Endothelial cell (in vitro differentiated cells): ENCODE data around the gene FAM204A. TPM values are rescaled to one million over a fixed set of nuclear protein-coding genes. Genes with fewer than 3 reads are reported as not detected.

Experiments used
- DNase-seq: peaks from one replicate; pipeline ENCODE4 v3.0.0; 2021; ENCODE audit warnings: low spot score
- H3K27ac Mint-ChIP-seq: one replicate; pipeline ENCODE4 v1.8.0; 2021; ENCODE audit warnings: mixed read lengths, inconsistent platforms; ENCODE audit not compliant: unreplicated experiment
- H3K27me3 Mint-ChIP-seq: one replicate; pipeline ENCODE4 v1.8.0; 2021; ENCODE audit warnings: mild to moderate bottlenecking, moderate library complexity, mixed read lengths, inconsistent platforms; ENCODE audit not compliant: unreplicated experiment
- H3K36me3 Mint-ChIP-seq: one replicate; pipeline ENCODE4 v1.8.0; 2021; ENCODE audit warnings: mild to moderate bottlenecking, low read depth, mixed read lengths, inconsistent platforms; ENCODE audit not compliant: unreplicated experiment
- H3K4me1 Mint-ChIP-seq: one replicate; pipeline ENCODE4 v1.8.0; 2021; ENCODE audit warnings: mild to moderate bottlenecking, mixed read lengths, inconsistent platforms; ENCODE audit not compliant: unreplicated experiment
- H3K4me3 Mint-ChIP-seq: one replicate; pipeline ENCODE4 v1.8.0; 2021; ENCODE audit warnings: mild to moderate bottlenecking, mixed read lengths, inconsistent platforms; ENCODE audit not compliant: unreplicated experiment
- H3K9me3 Mint-ChIP-seq: one replicate; pipeline ENCODE4 v1.8.0; 2021; ENCODE audit warnings: mixed read lengths, inconsistent platforms; ENCODE audit not compliant: unreplicated experiment
- total RNA-seq: library from RNA; stranded (reverse); fragmentation: NEBNext Ultra II Directional; extraction: Animal tissue kit (Norgen Biotek cat#: 25700); gene quantifications from one replicate; pipeline ENCODE4 v1.2.1, GENCODE V29; 2021; ENCODE audit not compliant: unreplicated experiment
- TF ChIP-seq, protein P1 (sequence below): fragments of 200-600 bp; sonication (generic); IDR thresholded peaks from one replicate; pipeline ENCODE4 v1.5.0; 2021; ENCODE audit warnings: antibody characterized with exemption; ENCODE audit not compliant: unreplicated experiment

Gene FAM204A
- total RNA-seq, 1 donor from 2014 or later = 77.4 TPM

GRCh38 chr10:118321724-118322575, 20.2 kb downstream of the FAM204A start:
- TF ChIP-seq, protein P1, sequence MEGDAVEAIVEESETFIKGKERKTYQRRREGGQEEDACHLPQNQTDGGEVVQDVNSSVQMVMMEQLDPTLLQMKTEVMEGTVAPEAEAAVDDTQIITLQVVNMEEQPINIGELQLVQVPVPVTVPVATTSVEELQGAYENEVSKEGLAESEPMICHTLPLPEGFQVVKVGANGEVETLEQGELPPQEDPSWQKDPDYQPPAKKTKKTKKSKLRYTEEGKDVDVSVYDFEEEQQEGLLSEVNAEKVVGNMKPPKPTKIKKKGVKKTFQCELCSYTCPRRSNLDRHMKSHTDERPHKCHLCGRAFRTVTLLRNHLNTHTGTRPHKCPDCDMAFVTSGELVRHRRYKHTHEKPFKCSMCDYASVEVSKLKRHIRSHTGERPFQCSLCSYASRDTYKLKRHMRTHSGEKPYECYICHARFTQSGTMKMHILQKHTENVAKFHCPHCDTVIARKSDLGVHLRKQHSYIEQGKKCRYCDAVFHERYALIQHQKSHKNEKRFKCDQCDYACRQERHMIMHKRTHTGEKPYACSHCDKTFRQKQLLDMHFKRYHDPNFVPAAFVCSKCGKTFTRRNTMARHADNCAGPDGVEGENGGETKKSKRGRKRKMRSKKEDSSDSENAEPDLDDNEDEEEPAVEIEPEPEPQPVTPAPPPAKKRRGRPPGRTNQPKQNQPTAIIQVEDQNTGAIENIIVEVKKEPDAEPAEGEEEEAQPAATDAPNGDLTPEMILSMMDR = no peak
- Mint-ChIP-seq H3K9me3 (no peaks in the 10 kb centered on the region), H3K27ac (peak overlapping the region; percentile 53), H3K4me1 (no peaks in the 10 kb centered on the region), H3K27me3 (peaks cover 1% of the 10 kb centered on the region), H3K4me3 (no peak overlapping the region), H3K36me3 (peaks cover 8% of the 10 kb centered on the region)
- no peak for DNase-seq

DNA sequence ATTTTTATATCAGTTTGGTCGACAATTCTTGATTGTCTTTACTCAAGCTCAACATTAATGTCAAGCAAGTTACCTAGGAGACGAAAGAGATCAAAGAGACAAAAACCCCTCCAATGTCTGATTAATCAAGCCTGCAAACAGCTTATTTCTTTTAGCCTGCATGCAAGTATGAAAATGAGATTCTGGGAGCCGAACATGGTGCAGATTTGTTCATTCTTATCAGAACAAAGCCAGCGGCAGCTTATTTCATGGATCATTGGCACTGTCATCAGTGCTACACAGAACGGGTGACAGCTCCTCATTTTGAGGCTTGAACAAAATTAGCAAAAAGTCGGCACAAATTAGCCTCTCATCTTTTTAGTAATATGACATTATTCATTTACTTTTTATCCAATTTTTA, 26.5 kb downstream of the FAM204A start:
- Mint-ChIP-seq H3K9me3 (no peaks in the 10 kb centered on the region), H3K4me1 (no peaks in the 10 kb centered on the region), H3K27ac (no peak overlapping the region), H3K36me3 (peaks cover 8% of the 10 kb centered on the region), H3K4me3 (no peak overlapping the region), H3K27me3 (no peaks in the 10 kb centered on the region)
- TF ChIP-seq, protein P1 = no peak
- DNase-seq = no peak

- no peak overlapping the region for H3K27ac Mint-ChIP-seq
- no peak for DNase-seq
- H3K9me3 Mint-ChIP-seq = no peaks in the 10 kb centered on the region
- H3K4me3 Mint-ChIP-seq = no peak overlapping the region
- H3K4me1 Mint-ChIP-seq = no peaks in the 10 kb centered on the region
- no peaks in the 10 kb centered on the region for H3K27me3 Mint-ChIP-seq
- peaks cover 8% of the 10 kb centered on the region for H3K36me3 Mint-ChIP-seq
- TF ChIP-seq, protein P1 = no peak
These were observed 27.2 kb downstream of the FAM204A start for GRCh38 chr10:118314882-118315281.

GRCh38 chr10:118311505-118311904, 30.6 kb downstream of the FAM204A start:
- no peak for DNase-seq
- no peak overlapping the region for H3K4me3 Mint-ChIP-seq
- H3K9me3 Mint-ChIP-seq = no peaks in the 10 kb centered on the region
- peaks cover 8% of the 10 kb centered on the region for H3K36me3 Mint-ChIP-seq
- H3K27me3 Mint-ChIP-seq = no peaks in the 10 kb centered on the region
- TF ChIP-seq, protein P1 = no peak
- H3K27ac Mint-ChIP-seq = no peak overlapping the region
- H3K4me1 Mint-ChIP-seq = no peaks in the 10 kb centered on the region

DNA sequence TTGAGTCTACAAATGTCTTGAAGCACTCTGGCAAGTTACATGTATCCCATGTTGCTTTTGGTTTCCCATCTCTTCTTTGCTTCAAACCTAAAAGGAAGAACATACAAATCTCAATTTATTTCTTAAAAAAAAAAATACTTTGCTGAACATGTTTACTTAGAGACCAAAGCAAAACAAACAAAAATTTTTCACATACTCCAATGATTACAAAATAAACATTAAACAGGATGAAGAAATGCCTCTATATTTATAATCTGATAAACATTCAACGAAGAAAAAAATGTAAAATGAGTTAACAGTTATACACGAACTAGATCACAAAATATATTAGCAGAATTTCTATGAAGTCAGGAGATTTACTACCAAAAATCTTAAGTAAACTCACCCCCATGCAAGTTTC, 31.3 kb downstream of the FAM204A start:
- Mint-ChIP-seq H3K4me3 (no peak overlapping the region), H3K9me3 (no peaks in the 10 kb centered on the region), H3K4me1 (no peaks in the 10 kb centered on the region), H3K27me3 (no peaks in the 10 kb centered on the region), H3K36me3 (peaks cover 8% of the 10 kb centered on the region), H3K27ac (no peak overlapping the region)
- TF ChIP-seq, protein P1 = no peak
- DNase-seq = no peak
